SH-SY5Y (cell line): Measurements from ENCODE around the gene SLC29A4.

Experiments
- GATA2 ChIP-seq: IDR thresholded peaks from 2 replicates; pipeline ENCODE4 v1.6.1; 2011; ENCODE audit warnings: mild to moderate bottlenecking, low read depth, low read length
- GATA3 ChIP-seq: IDR thresholded peaks from 2 replicates; pipeline ENCODE4 v1.6.1; 2011; ENCODE audit warnings: low read depth, mild to moderate bottlenecking, low read length, moderate library complexity

GRCh38 chr7:5255832-5256231, 26.9 kb upstream of the SLC29A4 start:
- TF ChIP-seq GATA3 (no peak), GATA2 (no peak)
